Inflammatory macrophage treated with lipopolysaccharide for 1 hour (primary cell): ENCODE results near the gene SMARCAL1.
"Not testable (repeated sequence)": the region's sequence is repeated elsewhere in the genome, so short reads cannot be mapped to it uniquely, and the experiment has no call there.

Source experiments
- DNase-seq, 2 donors: peaks; one replicate each; pipeline ENCODE4 v3.0.0-alpha.2; 2020 to 2022

Gene SMARCAL1

GRCh38 chr2:216503159-216503629 is 90.9 kb downstream of the SMARCAL1 start:
- DNase-seq: no peak

DNA sequence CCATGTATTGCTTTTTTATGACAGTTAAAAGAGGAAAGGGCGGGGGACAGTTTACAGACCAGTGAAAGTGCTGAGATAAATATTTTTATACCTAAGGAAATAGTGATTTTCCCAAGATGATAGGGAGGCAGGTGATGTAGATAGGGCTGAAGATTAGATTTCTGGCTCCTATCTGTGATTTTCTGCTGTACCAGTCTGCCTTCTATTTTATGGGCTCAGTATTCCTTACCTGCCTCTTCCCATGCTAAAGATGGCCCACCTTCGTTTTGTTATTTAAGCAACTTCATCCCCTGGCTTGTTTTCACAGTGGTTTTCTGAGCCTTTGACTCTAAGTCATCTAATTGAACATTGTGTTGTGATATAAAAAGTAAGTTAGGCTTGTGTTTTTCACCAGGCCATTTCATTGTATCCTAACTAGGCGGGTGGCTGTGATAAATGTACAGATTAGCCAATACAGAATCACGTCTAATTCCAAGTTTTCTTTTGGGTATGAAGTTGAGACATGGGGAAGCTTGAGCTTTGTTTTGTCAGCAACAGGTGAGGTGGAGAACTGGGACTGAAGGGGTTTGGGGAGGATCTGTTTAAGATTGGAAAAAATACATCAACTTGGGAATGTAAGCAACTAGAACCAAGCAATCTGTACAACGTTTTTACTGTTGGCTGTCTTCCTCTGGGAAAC is 91.6 kb downstream of the SMARCAL1 start:
- no peak for DNase-seq

- DNase-seq: no peak
These were observed 92.1 kb downstream of the SMARCAL1 start for GRCh38 chr2:216504376-216504762.

- DNase-seq: no peak
These were observed 93.1 kb downstream of the SMARCAL1 start for GRCh38 chr2:216505133-216506106.

DNA sequence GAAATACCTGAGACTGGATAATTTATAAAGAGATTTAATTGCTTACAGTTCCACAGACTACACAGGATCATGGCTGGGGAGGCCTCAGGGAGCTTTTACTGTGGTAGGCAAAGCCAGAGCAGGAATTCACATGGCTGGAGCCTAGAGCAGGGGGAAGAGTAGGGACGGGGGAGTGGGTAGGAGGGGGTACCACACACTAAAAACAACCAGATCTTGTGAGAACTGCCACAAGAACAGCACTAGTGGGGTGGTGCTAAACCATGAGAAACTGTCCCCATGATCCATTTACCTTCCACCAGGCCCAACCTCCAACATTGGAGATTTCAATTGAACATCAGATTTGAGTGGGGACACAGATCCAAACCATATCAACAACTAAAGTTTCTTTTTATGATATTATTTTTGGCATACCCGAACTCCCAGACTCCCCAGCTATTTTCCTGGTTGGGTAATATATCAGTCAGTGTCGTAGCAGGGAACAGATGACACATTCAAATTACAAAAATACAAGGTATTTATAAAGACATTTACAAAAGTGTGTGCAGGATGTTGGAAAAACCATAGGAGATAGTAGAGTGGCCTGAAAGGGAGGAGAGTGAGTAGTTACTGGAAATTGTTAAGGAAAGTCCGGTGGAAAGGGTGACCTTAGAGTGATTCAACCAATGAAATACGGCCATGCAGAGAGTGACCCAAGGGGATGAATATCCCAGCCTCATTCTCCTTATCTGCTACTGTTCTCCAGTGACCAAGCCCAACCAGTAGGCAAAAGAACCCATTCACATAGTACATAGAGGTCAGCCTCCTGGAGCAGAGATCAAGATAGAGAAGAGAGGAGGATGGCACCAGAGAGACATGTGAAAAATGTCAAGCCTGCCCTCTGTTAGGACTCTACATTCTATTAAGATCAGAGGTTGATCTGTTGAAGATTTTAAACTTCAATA is 95.2 kb downstream of the SMARCAL1 start:
- DNase-seq: no peak

GRCh38 chr2:216508229-216508628 is 95.9 kb downstream of the SMARCAL1 start:
- no peak for DNase-seq

GRCh38 chr2:216516730-216517350 is 104.6 kb downstream of the SMARCAL1 start:
- peak in 1 of 2 donors; percentile 51 for DNase-seq

GRCh38 chr2:216517447-216518225 is 105.4 kb downstream of the SMARCAL1 start:
- no peak for DNase-seq

DNA sequence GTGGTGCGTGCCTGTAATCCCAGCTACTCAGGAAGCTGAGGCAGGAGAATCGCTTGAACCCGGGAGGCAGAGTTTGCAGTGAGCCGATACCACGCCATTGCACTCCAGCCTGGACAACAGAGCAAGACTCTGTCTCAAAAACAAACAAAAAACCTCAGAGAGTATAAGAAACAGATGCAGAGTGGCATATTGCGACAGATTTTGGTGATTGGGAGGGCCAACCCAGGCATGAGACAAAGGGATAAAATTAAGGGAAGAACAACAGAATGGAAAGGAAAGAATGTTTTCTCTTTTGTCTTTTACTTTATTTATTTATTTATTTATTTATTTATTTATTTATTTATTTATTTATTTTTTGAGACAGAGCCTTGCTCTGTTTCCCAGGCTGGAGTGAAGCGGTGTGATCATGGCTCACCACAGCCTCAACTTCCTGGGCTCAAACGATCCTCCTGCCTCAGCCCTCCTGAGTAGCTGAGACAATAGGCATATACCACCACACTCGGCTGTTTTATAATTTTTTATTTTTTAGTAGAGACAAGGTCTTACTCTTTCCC is 106.4 kb downstream of the SMARCAL1 start:
- DNase-seq: not testable (repeated sequence)

GRCh38 chr2:216519154-216519762 is 107.0 kb downstream of the SMARCAL1 start:
- DNase-seq: peak; percentile 40 to 84

- no peak for DNase-seq
These were observed 107.8 kb downstream of the SMARCAL1 start for GRCh38 chr2:216520112-216520511.

GRCh38 chr2:216522892-216523502 is 110.7 kb downstream of the SMARCAL1 start:
- DNase-seq: no peak

DNA sequence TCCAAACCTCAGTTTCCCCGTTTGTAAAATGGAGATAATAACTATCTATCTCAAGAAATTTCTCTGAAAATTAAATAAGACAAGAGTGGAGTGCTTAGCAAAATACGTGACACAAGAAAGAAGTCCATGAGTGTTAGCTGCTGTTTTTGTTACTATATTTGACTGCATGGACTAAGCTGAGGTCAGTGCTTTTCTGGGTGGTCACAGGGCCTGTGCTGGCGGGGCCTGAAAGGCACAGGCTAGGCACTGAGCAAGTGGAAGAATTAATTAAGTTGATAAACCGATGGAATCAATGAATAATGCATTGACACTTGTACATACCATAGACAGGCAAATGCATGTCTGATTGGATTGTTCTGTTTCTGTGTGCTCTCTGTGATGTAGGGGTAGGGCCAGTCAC is 113.7 kb downstream of the SMARCAL1 start:
- DNase-seq: no peak

GRCh38 chr2:216526939-216527338 is 114.7 kb downstream of the SMARCAL1 start:
- DNase-seq: no peak

DNA sequence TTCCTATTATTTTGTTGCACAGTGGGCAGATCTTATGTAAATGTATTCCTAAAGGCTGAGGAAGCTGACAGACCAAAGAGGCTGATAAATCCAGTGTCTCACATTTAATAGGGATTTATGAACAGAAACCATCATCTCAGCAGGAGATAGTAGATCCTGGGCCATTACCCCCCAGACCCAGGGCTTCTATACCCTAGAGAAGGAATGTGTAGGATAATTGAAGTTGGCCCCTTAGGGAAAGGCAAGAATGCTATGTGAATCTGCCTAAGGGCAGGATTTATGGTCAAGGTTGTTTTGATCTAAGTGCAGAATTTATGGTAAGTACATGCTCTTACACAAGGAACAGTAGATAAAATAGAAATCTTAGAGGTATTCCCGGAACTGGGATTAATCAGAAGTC is 115.3 kb downstream of the SMARCAL1 start:
- no peak for DNase-seq

DNA sequence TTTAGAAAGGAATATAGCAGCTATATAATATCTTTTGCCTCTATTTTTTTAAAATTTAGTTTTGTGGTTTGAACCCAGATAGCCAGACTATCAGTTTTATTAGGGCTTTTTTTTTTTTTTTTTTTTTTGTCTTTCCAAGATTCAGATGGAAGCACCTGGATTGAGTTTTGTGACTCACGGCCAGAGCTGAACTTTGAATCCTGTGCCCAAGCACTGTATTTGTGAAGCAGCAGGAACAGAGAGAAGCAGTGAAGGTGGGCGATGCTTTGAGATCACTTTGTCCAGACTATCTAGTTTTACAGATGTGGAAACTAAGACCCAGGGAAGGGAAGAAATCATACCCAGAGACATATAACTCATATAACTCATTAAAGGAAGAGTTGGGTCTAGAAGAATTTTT is 120.3 kb downstream of the SMARCAL1 start:
- DNase-seq: no peak
